Endothelial cell of umbilical vein (primary cell): Measurements from ENCODE around the gene AQP12B.

ENCODE experiments used
- CTCF ChIP-seq, 2 donors: IDR thresholded peaks; 1 replicate in 1 of 2; 2 replicates in 1 of 2; pipeline ENCODE4 v1.5.1; 2011; ENCODE audit warnings: low read length in 2 of 2, mild to moderate bottlenecking in 2 of 2, moderate library complexity in 2 of 2, control low read depth in 1 of 2, inconsistent platforms in 1 of 2, low read depth in 1 of 2; ENCODE audit not compliant: insufficient read depth in 1 of 2; ENCODE audit errors: extremely low read depth in 1 of 2
- EZH2 ChIP-seq: IDR thresholded peaks from 2 replicates; pipeline ENCODE4 v1.6.1; 2012; ENCODE audit warnings: borderline replicate concordance, low read depth, mild to moderate bottlenecking, moderate library complexity, low read length, inconsistent platforms; ENCODE audit not compliant: severe bottlenecking
- FOS ChIP-seq: IDR thresholded peaks from 2 replicates; pipeline ENCODE4 v1.6.1; 2011; ENCODE audit warnings: mild to moderate bottlenecking, low read length, moderate library complexity, borderline replicate concordance; ENCODE audit not compliant: insufficient read depth
- JUN ChIP-seq: IDR thresholded peaks from 2 replicates; pipeline ENCODE4 v1.6.1; 2011; ENCODE audit warnings: borderline replicate concordance, low read depth; ENCODE audit not compliant: insufficient read length, insufficient read depth
- MAX ChIP-seq: IDR thresholded peaks from 2 replicates; pipeline ENCODE4 v1.6.1; 2011; ENCODE audit not compliant: insufficient read depth, insufficient read length
- MYC ChIP-seq: IDR thresholded peaks from one replicate; pipeline ENCODE4 v1.6.1; 2011; ENCODE audit warnings: mild to moderate bottlenecking, low read depth, low read length
- POLR2A ChIP-seq: IDR thresholded peaks from 2 replicates; pipeline ENCODE4 v1.6.1; 2012; ENCODE audit warnings: low read depth, mild to moderate bottlenecking, control low read depth, low read length
- POLR2AphosphoS5 ChIP-seq: IDR thresholded peaks from 2 replicates; pipeline ENCODE4 v1.6.1; 2012; ENCODE audit warnings: low read depth, mild to moderate bottlenecking, control low read depth, low read length, moderate library complexity; ENCODE audit not compliant: insufficient read depth

- no peak for TF ChIP-seq CTCF (IDR thresholded peaks at IDR 0.05; ENCODE audit: extremely low read depth in 1 of 2, insufficient read depth in 1 of 2, low read depth in 1 of 2, low read length in 2 of 2)
- TF ChIP-seq POLR2AphosphoS5 = no peak
- TF ChIP-seq EZH2 = no peak
- no peak for TF ChIP-seq FOS
- no peak for TF ChIP-seq POLR2A
- no peak for TF ChIP-seq JUN
- no peak for TF ChIP-seq MYC
- TF ChIP-seq MAX = no peak
These were observed 34.5 kb upstream of the AQP12B start for GRCh38 chr2:240717181-240717641.
